HepG2 (cell line): ENCODE data around the gene ERF. TPM values are rescaled to one million over a fixed set of nuclear protein-coding genes. Genes with fewer than 3 reads are reported as not detected.

Experiments used
- FOXP1 ChIP-seq, 2 experiments: fragments of 450-650 bp in 1 of 2; IDR thresholded peaks; 2 replicates each; pipeline ENCODE4 v1.6.1; 2017 to 2018; ENCODE audit warnings: antibody characterized with exemption in 1 of 2
- HCFC1 ChIP-seq: fragments of 150-350 bp; IDR thresholded peaks from 2 replicates; pipeline ENCODE4 v1.6.1; 2014; ENCODE audit warnings: low read depth, low read length
- HNF4G ChIP-seq, 2 experiments: sonication (generic) in 1 of 2; formaldehyde crosslinking in 1 of 2; IDR thresholded peaks; 2 replicates each; pipeline versions ENCODE4 v1.4.0 to v1.6.1; 2011 to 2020; ENCODE audit warnings: borderline replicate concordance in 2 of 2, low read depth in 2 of 2, mild to moderate bottlenecking in 2 of 2, low read length in 1 of 2, missing genetic modification reagents in 1 of 2, moderate library complexity in 1 of 2
- MEIS2 ChIP-seq: sonication (generic); formaldehyde crosslinking; IDR thresholded peaks from 2 replicates; pipeline ENCODE4 v1.9.0; 2021; ENCODE audit warnings: mild to moderate bottlenecking, missing genetic modification reagents
- MXI1 ChIP-seq: IDR thresholded peaks from 3 replicates; pipeline ENCODE4 v1.6.1; 2012; ENCODE audit warnings: low read depth, low read length, inconsistent platforms, borderline replicate concordance
- PHF5A ChIP-seq: IDR thresholded peaks from one replicate; pipeline ENCODE4 v1.6.1; 2018; ENCODE audit warnings: low read depth, missing genetic modification reagents; ENCODE audit not compliant: unreplicated experiment
- PRPF4 ChIP-seq: fragments of 200-400 bp; formaldehyde crosslinking; IDR thresholded peaks from 2 replicates; pipeline ENCODE4 v1.6.1; 2016; ENCODE audit warnings: low read length, low read depth; ENCODE audit not compliant: poor library complexity, severe bottlenecking
- REXO4 ChIP-seq: sonication (generic); formaldehyde crosslinking; IDR thresholded peaks from 2 replicates; pipeline ENCODE4 v1.8.0; 2022; ENCODE audit warnings: missing genetic modification reagents, mild to moderate bottlenecking, borderline replicate concordance
- SMAD1 ChIP-seq: sonication (generic); formaldehyde crosslinking; IDR thresholded peaks from 2 replicates; pipeline ENCODE4 v1.4.0; 2020; ENCODE audit warnings: missing genetic modification reagents, low read depth, mild to moderate bottlenecking, borderline replicate concordance
- SMAD9 ChIP-seq: sonication (generic); formaldehyde crosslinking; IDR thresholded peaks from 2 replicates; pipeline ENCODE4 v1.5.1; 2020; ENCODE audit warnings: mild to moderate bottlenecking, missing genetic modification reagents
- SP140L ChIP-seq: sonication (generic); formaldehyde crosslinking; IDR thresholded peaks from 2 replicates; pipeline ENCODE4 v1.4.0; 2020; ENCODE audit warnings: missing genetic modification reagents, borderline replicate concordance
- SRY ChIP-seq: sonication (generic); formaldehyde crosslinking; IDR thresholded peaks from 2 replicates; pipeline ENCODE4 v1.8.0; 2022; ENCODE audit warnings: mild to moderate bottlenecking, missing genetic modification reagents
- TAF15 ChIP-seq: fragments of 200-400 bp; formaldehyde crosslinking; IDR thresholded peaks from one replicate; pipeline ENCODE4 v1.6.1; 2018; ENCODE audit warnings: mild to moderate bottlenecking, low read depth, low read length; ENCODE audit not compliant: poor library complexity, severe bottlenecking
- ZC3H4 ChIP-seq: sonication (generic); formaldehyde crosslinking; IDR thresholded peaks from 2 replicates; pipeline ENCODE4 v1.4.0; 2020; ENCODE audit warnings: missing genetic modification reagents, borderline replicate concordance
- ZNF180 ChIP-seq: sonication (generic); formaldehyde crosslinking; IDR thresholded peaks from 2 replicates; pipeline ENCODE4 v1.4.0; 2020; ENCODE audit warnings: low read depth, missing genetic modification reagents, borderline replicate concordance
- ZNF367 ChIP-seq: sonication (generic); formaldehyde crosslinking; IDR thresholded peaks from 2 replicates; pipeline ENCODE4 v1.4.0; 2020; ENCODE audit warnings: missing genetic modification reagents, borderline replicate concordance
- ZNF441 ChIP-seq: sonication (generic); formaldehyde crosslinking; IDR thresholded peaks from 2 replicates; pipeline ENCODE4 v1.7.0; 2021; ENCODE audit warnings: missing genetic modification reagents, borderline replicate concordance
- polyA plus RNA-seq, 8 experiments: library from polyadenylated mRNA; depleted of rRNA in 3 of 8; stranded (reverse) in 7 of 8; unstranded in 1 of 8; fragments of >200 nt; fragmentation: Illumina TruSeq in 4 of 8; extraction: Trizol in 4 of 8; gene quantifications; 2 replicates each; pipeline versions ENCODE4 v1.2.1 to v1.2.3, GENCODE V29; 2011 to 2016; ENCODE audit warnings: low read depth in 4 of 8, missing spikeins in 1 of 8, mixed read lengths in 1 of 8; ENCODE audit not compliant: insufficient read depth in 1 of 8
- total RNA-seq, 5 experiments: library from RNA; depleted of rRNA; stranded (reverse); fragments of >200 nt; fragmentation: Illumina TruSeq; extraction: Trizol; gene quantifications; 2 replicates each; pipeline ENCODE4 v1.2.3, GENCODE V29; 2016; ENCODE audit warnings: low read depth in 1 of 5
- TF ChIP-seq, protein P1 (sequence below): sonication (generic); formaldehyde crosslinking; IDR thresholded peaks from 2 replicates; pipeline ENCODE4 v1.4.0; 2020; ENCODE audit warnings: missing genetic modification reagents
- TF ChIP-seq, protein P2 (sequence below): IDR thresholded peaks from 2 replicates; pipeline ENCODE4 v1.6.1; 2016; ENCODE audit warnings: low read depth, borderline replicate concordance
- TF ChIP-seq, protein P3 (sequence below): sonication (generic); formaldehyde crosslinking; IDR thresholded peaks from 2 replicates; pipeline ENCODE4 v1.4.0; 2020; ENCODE audit warnings: missing genetic modification reagents
- TF ChIP-seq, protein P4 (sequence below): sonication (generic); formaldehyde crosslinking; IDR thresholded peaks from 2 replicates; pipeline ENCODE4 v1.4.0; 2020; ENCODE audit warnings: mild to moderate bottlenecking, missing genetic modification reagents

Gene ERF
- total and polyA plus RNA-seq, 2 of the 13 experiments (the other 11 are each of a cell fraction or from before 2014, with no cell fraction given) = 67.1 to 69.9 TPM

DNA sequence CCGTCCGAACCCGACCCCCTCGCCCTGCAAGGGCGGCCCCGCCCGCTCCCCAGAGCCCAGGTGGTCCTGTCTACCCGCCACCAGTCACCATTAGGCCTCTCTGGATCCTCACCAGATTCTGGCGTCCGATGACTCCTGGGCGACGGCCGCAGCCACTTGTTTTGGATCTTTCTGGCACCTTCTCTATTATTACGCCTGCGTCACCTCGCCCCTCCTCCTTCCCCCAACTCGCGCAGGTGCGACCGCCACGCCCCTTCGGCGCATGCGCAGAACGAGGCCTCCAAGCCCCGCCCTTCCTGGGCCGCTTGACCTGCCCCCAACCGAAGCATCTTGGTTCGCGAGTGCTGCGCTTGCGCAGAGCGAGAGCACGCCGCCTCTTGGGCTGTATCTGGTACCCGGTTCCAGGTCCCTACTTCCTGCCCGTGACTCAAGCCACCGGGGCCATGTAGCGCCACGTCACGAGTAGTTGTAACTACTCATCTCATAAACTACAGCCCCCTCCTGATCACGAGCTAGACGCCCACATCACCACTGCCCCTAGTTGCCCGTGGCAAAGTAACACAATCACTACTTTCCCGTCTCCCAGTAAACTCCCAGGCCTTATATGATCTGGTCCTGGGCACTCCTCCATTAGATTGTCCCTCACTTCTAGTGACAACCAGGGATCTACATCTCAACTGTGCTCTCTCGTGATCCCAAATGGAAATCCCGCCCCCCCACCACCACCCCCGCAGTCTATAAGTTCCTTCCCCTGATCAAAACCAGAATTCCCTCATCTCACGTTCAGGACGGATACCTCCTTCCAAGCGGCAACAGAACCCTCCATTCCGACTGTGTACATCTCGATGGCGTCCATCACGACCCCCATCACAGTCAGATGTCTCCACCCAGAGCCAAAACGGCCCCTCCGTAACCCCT is 37.1 kb downstream of the ERF start, which contains the start of gene DEDD2 (continued):
- TF ChIP-seq FOXP1 (IDR thresholded peaks at IDR 0.05) (no peak), FOXP1 (CRISPR knock-in tag; IDR thresholded peaks at IDR 0.05) (no peak; the same call in 1 of the 2 replicates), TAF15 (no peak), ZNF180 (CRISPR knock-in tag) (no peak), ZNF367 (CRISPR knock-in tag) (no peak), MXI1 (peak; percentile 84; the same call in 2 of the 3 replicates), ZNF441 (no peak), HCFC1 (peak; percentile 33; the same call in 1 of the 2 replicates), SMAD1 (CRISPR knock-in tag) (no peak), ZC3H4 (CRISPR knock-in tag) (peak; percentile 47; the same call in 1 of the 2 replicates), SP140L (no peak), PRPF4 (no peak), PHF5A (CRISPR knock-in tag) (no peak), SRY (CRISPR knock-in tag) (no peak), HNF4G (IDR thresholded peaks at IDR 0.05; ENCODE audit: borderline replicate concordance, low read depth, low read length) (no peak), HNF4G (CRISPR knock-in tag; IDR thresholded peaks at IDR 0.05; ENCODE audit: borderline replicate concordance, low read depth) (no peak), SMAD9 (CRISPR knock-in tag) (no peak), REXO4 (no peak), MEIS2 (CRISPR knock-in tag) (no peak)
- TF ChIP-seq, protein P1, sequence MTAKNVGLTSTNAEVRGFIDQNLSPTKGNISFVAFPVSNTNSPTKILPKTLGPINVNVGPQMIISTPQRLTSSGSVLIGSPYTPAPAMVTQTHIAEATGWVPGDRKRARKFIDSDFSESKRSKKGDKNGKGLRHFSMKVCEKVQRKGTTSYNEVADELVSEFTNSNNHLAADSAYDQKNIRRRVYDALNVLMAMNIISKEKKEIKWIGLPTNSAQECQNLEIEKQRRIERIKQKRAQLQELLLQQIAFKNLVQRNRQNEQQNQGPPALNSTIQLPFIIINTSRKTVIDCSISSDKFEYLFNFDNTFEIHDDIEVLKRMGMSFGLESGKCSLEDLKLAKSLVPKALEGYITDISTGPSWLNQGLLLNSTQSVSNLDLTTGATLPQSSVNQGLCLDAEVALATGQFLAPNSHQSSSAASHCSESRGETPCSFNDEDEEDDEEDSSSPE (CRISPR knock-in tag) = no peak
- TF ChIP-seq, protein P2, sequence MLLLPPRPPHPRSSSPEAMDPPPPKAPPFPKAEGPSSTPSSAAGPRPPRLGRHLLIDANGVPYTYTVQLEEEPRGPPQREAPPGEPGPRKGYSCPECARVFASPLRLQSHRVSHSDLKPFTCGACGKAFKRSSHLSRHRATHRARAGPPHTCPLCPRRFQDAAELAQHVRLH (CRISPR knock-in tag) = peak; percentile 92; the same call in 1 of the 2 replicates
- TF ChIP-seq, protein P3, sequence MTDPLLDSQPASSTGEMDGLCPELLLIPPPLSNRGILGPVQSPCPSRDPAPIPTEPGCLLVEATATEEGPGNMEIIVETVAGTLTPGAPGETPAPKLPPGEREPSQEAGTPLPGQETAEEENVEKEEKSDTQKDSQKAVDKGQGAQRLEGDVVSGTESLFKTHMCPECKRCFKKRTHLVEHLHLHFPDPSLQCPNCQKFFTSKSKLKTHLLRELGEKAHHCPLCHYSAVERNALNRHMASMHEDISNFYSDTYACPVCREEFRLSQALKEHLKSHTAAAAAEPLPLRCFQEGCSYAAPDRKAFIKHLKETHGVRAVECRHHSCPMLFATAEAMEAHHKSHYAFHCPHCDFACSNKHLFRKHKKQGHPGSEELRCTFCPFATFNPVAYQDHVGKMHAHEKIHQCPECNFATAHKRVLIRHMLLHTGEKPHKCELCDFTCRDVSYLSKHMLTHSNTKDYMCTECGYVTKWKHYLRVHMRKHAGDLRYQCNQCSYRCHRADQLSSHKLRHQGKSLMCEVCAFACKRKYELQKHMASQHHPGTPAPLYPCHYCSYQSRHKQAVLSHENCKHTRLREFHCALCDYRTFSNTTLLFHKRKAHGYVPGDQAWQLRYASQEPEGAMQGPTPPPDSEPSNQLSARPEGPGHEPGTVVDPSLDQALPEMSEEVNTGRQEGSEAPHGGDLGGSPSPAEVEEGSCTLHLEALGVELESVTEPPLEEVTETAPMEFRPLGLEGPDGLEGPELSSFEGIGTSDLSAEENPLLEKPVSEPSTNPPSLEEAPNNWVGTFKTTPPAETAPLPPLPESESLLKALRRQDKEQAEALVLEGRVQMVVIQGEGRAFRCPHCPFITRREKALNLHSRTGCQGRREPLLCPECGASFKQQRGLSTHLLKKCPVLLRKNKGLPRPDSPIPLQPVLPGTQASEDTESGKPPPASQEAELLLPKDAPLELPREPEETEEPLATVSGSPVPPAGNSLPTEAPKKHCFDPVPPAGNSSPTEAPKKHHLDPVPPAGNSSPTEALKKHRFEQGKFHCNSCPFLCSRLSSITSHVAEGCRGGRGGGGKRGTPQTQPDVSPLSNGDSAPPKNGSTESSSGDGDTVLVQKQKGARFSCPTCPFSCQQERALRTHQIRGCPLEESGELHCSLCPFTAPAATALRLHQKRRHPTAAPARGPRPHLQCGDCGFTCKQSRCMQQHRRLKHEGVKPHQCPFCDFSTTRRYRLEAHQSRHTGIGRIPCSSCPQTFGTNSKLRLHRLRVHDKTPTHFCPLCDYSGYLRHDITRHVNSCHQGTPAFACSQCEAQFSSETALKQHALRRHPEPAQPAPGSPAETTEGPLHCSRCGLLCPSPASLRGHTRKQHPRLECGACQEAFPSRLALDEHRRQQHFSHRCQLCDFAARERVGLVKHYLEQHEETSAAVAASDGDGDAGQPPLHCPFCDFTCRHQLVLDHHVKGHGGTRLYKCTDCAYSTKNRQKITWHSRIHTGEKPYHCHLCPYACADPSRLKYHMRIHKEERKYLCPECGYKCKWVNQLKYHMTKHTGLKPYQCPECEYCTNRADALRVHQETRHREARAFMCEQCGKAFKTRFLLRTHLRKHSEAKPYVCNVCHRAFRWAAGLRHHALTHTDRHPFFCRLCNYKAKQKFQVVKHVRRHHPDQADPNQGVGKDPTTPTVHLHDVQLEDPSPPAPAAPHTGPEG = peak; percentile 79; the same call in 1 of the 2 replicates
- TF ChIP-seq, protein P4, sequence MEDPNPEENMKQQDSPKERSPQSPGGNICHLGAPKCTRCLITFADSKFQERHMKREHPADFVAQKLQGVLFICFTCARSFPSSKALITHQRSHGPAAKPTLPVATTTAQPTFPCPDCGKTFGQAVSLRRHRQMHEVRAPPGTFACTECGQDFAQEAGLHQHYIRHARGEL (CRISPR knock-in tag) = no peak
